Left ventricle myocardium inferior (tissue), 1 donor: Measurements from ENCODE around the gene RSRC1. TPM values are rescaled to one million over a fixed set of nuclear protein-coding genes. Genes with fewer than 3 reads are reported as not detected.

Source experiments
- DNase-seq: peaks from one replicate; pipeline ENCODE4 v3.0.0-alpha.2; 2020
- H3K27ac ChIP-seq: fragments of 200-600 bp; replicated peaks from 2 replicates; pipeline ENCODE4 v1.8.0; 2021
- H3K27me3 ChIP-seq: fragments of 200-600 bp; 2 replicates; pipeline ENCODE4 v1.8.0; 2021; ENCODE audit warnings: low read depth
- H3K36me3 ChIP-seq: fragments of 200-600 bp; 2 replicates; pipeline ENCODE4 v1.8.0; 2021
- H3K4me1 ChIP-seq: fragments of 200-600 bp; 2 replicates; pipeline ENCODE4 v1.8.0; 2021
- H3K4me3 ChIP-seq: fragments of 200-600 bp; 2 replicates; pipeline ENCODE4 v1.8.0; 2021; ENCODE audit warnings: mild to moderate bottlenecking, moderate library complexity
- H3K9me3 ChIP-seq: fragments of 200-600 bp; replicated peaks from 2 replicates; pipeline ENCODE4 v1.8.0; 2021
- CTCF ChIP-seq: fragments of 200-600 bp; IDR thresholded peaks from 2 replicates; pipeline ENCODE4 v1.8.0; 2021; ENCODE audit warnings: antibody characterized with exemption, mild to moderate bottlenecking, borderline replicate concordance
- intact Hi-C: fragments of 100-400 bp; cut with micrococcal nuclease; formaldehyde crosslinking; loops from one replicate; pipeline ENCODE4 v1.11.0; 2022
- total RNA-seq: library from RNA; stranded (reverse); fragmentation: NEBNext Ultra II Directional; extraction: Animal tissue kit (Norgen Biotek cat#: 25700); gene quantifications from one replicate; pipeline ENCODE4 v1.2.1, GENCODE V29; 2021
- donor health status: DM: no; HTN: yes; CAD: no; lungs with severe emphysema.

Gene RSRC1
- total RNA-seq, 1 donor from 2014 or later, result 19.1 TPM

DNA sequence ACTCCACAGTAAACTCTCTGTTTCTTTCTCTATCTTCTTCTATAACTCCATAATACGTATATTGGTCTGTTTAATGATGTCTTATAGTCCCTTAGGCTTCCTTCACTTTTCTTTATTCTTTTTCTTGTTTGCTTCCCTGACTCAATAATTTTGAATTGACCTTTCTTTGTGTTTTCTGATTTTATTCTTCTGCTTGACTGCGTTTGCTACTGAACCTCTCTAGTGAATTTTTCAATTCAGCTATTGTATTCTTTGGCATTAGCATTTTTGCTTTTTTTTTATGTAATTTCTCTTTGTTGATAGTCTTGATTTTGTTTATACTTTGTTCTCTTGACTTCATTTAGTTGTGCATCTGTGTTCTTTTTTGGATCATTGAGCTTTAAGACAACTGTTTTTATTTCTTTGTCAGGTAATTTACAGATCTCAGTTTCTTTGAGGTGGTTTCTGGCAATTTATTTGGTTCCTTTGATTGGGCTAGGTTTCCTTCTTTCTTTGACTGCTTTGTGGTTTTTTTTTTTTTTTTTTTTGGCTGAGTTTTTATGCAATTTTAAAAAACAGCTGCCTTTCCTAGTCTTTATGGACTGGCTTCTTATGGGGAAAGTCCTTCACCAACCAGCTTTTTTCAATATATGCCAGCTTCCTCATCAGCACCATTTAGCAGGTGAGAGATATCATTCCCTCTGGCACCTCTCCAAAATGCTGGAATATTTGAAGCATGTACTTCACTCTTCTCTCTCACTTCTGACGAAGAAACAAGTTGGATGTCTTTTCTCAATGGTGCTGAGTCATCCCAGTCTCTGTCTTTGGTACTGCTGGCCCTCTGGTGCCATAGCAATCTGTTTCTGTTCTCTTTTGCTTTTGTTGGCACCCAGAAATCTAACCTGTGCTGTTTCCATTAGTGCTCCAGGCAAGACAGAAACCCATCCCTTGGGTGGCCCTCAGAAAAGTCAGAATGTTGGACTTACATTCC is 17.6 kb downstream of the RSRC1 start:
- intact Hi-C loops, result no loop called here
- no peaks in the 10 kb centered on the region for H3K4me1 ChIP-seq
- peaks cover 79% of the 10 kb centered on the region for H3K36me3 ChIP-seq
- H3K9me3 ChIP-seq, result peaks cover 42% of the 10 kb centered on the region
- DNase-seq, result no peak
- TF ChIP-seq CTCF, result no peak
- H3K27ac ChIP-seq, result no peak overlapping the region
- no peak overlapping the region for H3K4me3 ChIP-seq
- H3K27me3 ChIP-seq, result no peaks in the 10 kb centered on the region

DNA sequence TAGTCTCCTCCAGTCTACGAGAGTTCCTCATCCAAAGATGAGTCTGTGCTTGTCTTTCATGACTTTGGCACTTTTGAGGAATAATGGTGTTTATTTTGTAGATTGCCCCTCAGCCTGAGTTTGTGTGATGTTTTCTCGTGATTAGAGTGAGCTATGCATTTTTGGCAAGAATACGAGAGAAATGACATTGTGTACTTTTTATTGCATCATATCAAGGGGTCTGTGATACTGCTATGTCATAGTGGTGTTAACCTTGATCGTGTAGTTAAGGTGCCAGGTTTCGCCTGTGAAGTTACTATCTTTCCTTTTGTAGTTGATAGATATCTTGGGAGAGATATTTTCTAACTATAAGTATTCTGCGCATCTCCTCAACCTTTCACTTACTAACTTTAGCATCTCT is 18.9 kb downstream of the RSRC1 start:
- Histone ChIP-seq H3K27ac (no peak overlapping the region), H3K4me3 (no peak overlapping the region), H3K9me3 (peaks cover 42% of the 10 kb centered on the region), H3K27me3 (no peaks in the 10 kb centered on the region), H3K4me1 (no peaks in the 10 kb centered on the region), H3K36me3 (peaks cover 67% of the 10 kb centered on the region)
- no peak for DNase-seq
- TF ChIP-seq CTCF, result no peak
- intact Hi-C loops, result no loop called here

DNA sequence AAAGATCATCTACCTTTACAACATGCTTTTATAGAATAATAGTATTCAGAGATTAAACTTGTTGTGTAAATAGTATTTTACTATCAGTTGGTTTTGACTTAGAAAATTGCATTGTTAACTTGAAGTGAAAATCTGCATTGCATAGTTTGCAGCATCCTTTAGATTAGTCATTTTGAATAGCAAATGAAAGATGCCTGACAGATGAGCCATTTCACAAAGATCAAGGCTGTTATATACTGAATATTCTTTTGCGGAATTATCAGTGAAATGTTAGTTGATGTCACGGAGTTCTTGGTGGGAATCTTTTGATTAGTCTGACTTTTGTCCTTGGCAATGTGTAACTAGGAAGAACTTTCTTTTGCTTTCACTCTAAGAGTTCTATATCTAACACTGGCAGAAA is 24.5 kb downstream of the RSRC1 start:
- TF ChIP-seq CTCF, result no peak
- Histone ChIP-seq H3K36me3 (peaks cover 19% of the 10 kb centered on the region), H3K4me3 (no peak overlapping the region), H3K9me3 (no peaks in the 10 kb centered on the region), H3K27ac (no peak overlapping the region), H3K27me3 (no peaks in the 10 kb centered on the region), H3K4me1 (no peaks in the 10 kb centered on the region)
- intact Hi-C loops, result no loop called here
- DNase-seq, result no peak

GRCh38 chr3:158140396-158140795 is 30.5 kb downstream of the RSRC1 start:
- no peak for DNase-seq
- no peak overlapping the region for H3K4me3 ChIP-seq
- no peak for TF ChIP-seq CTCF
- H3K27ac ChIP-seq, result no peak overlapping the region
- H3K36me3 ChIP-seq, result peaks cover 6% of the 10 kb centered on the region
- no peaks in the 10 kb centered on the region for H3K27me3 ChIP-seq
- peaks cover 3% of the 10 kb centered on the region for H3K9me3 ChIP-seq
- H3K4me1 ChIP-seq, result no peaks in the 10 kb centered on the region
- intact Hi-C loops, result no loop called here

GRCh38 chr3:158148218-158148617 is 38.3 kb downstream of the RSRC1 start:
- H3K4me3 ChIP-seq, result no peak overlapping the region
- H3K36me3 ChIP-seq, result no peaks in the 10 kb centered on the region
- H3K9me3 ChIP-seq, result peaks cover 8% of the 10 kb centered on the region
- intact Hi-C loops, result no loop called here
- no peak overlapping the region for H3K27ac ChIP-seq
- TF ChIP-seq CTCF, result no peak
- no peaks in the 10 kb centered on the region for H3K27me3 ChIP-seq
- H3K4me1 ChIP-seq, result peaks cover 5% of the 10 kb centered on the region
- DNase-seq, result no peak
